ENCODE measurements around the gene NDUFC1. TPM values are rescaled to one million over a fixed set of nuclear protein-coding genes. Genes with fewer than 3 reads are reported as not detected.

Gene NDUFC1
- total RNA-seq, 1 donor from 2014 or later: 37.5 TPM

- TF ChIP-seq, protein P1, sequence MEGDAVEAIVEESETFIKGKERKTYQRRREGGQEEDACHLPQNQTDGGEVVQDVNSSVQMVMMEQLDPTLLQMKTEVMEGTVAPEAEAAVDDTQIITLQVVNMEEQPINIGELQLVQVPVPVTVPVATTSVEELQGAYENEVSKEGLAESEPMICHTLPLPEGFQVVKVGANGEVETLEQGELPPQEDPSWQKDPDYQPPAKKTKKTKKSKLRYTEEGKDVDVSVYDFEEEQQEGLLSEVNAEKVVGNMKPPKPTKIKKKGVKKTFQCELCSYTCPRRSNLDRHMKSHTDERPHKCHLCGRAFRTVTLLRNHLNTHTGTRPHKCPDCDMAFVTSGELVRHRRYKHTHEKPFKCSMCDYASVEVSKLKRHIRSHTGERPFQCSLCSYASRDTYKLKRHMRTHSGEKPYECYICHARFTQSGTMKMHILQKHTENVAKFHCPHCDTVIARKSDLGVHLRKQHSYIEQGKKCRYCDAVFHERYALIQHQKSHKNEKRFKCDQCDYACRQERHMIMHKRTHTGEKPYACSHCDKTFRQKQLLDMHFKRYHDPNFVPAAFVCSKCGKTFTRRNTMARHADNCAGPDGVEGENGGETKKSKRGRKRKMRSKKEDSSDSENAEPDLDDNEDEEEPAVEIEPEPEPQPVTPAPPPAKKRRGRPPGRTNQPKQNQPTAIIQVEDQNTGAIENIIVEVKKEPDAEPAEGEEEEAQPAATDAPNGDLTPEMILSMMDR (IDR thresholded peaks at IDR 0.05): no peak
- H3K4me1 Mint-ChIP-seq (ENCODE audit: low read depth): peaks cover 11% of the 10 kb centered on the region
- no peak for DNase-seq (ENCODE audit: low spot score)
- no peaks in the 10 kb centered on the region for H3K9me3 Mint-ChIP-seq (ENCODE audit: low read depth)
- H3K36me3 Mint-ChIP-seq (ENCODE audit: low read depth): no peaks in the 10 kb centered on the region
- H3K27me3 Mint-ChIP-seq (ENCODE audit: low read depth): peaks cover 2% of the 10 kb centered on the region
- H3K4me3 Mint-ChIP-seq (ENCODE audit: unreplicated experiment): no peak overlapping the region
- H3K27ac Mint-ChIP-seq (ENCODE audit: unreplicated experiment): no peak overlapping the region
Observed at GRCh38 chr4:139274790-139275189, 27.5 kb downstream of the NDUFC1 start.

GRCh38 chr4:139273835-139274234 lies 28.4 kb downstream of the NDUFC1 start:
- Mint-ChIP-seq H3K4me3 (ENCODE audit: unreplicated experiment) (no peak overlapping the region), H3K9me3 (ENCODE audit: low read depth) (no peaks in the 10 kb centered on the region), H3K4me1 (ENCODE audit: low read depth) (peaks cover 1% of the 10 kb centered on the region), H3K27me3 (ENCODE audit: low read depth) (peaks cover 2% of the 10 kb centered on the region), H3K27ac (ENCODE audit: unreplicated experiment) (no peak overlapping the region), H3K36me3 (ENCODE audit: low read depth) (no peaks in the 10 kb centered on the region)
- TF ChIP-seq, protein P1 (IDR thresholded peaks at IDR 0.05): no peak
- DNase-seq (ENCODE audit: low spot score): no peak

- TF ChIP-seq, protein P1 (IDR thresholded peaks at IDR 0.05): no peak
- Mint-ChIP-seq H3K4me1 (ENCODE audit: low read depth) (peaks cover 12% of the 10 kb centered on the region), H3K9me3 (ENCODE audit: low read depth) (no peaks in the 10 kb centered on the region), H3K36me3 (ENCODE audit: low read depth) (no peaks in the 10 kb centered on the region), H3K27ac (ENCODE audit: unreplicated experiment) (no peak overlapping the region), H3K27me3 (ENCODE audit: low read depth) (no peaks in the 10 kb centered on the region), H3K4me3 (ENCODE audit: unreplicated experiment) (peak overlapping the region; percentile 73)
- DNase-seq (ENCODE audit: low spot score): no peak
Observed at GRCh38 chr4:139267301-139267700, 35.0 kb downstream of the NDUFC1 start.

GRCh38 chr4:139266583-139267257 lies 35.6 kb downstream of the NDUFC1 start:
- no peaks in the 10 kb centered on the region for H3K9me3 Mint-ChIP-seq (ENCODE audit: low read depth)
- H3K27ac Mint-ChIP-seq (ENCODE audit: unreplicated experiment): peak overlapping the region; percentile 93
- TF ChIP-seq, protein P1 (IDR thresholded peaks at IDR 0.05): peak; percentile 26
- DNase-seq (ENCODE audit: low spot score): no peak
- no peaks in the 10 kb centered on the region for H3K27me3 Mint-ChIP-seq (ENCODE audit: low read depth)
- peak overlapping the region; percentile 73 for H3K4me3 Mint-ChIP-seq (ENCODE audit: unreplicated experiment)
- peaks cover 12% of the 10 kb centered on the region for H3K4me1 Mint-ChIP-seq (ENCODE audit: low read depth)
- H3K36me3 Mint-ChIP-seq (ENCODE audit: low read depth): no peaks in the 10 kb centered on the region

DNA sequence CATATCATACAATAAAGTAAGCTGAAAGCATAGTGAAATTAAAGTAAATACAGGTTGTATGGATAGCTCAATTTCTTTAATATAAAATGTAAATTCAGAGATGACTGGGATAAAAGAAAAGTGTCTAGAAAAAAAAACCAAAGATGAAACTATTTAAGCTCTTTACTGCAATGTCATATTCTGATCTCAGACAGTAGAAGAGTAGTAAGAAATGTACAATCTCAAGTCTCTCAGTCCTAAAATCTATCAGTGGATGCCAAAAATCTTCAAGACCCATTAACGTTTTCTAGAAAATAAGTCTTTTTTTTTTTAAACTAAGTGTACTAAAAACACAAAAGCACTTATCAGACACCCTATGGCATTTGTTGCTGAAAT lies 36.1 kb downstream of the NDUFC1 start:
- DNase-seq (ENCODE audit: low spot score): no peak
- H3K36me3 Mint-ChIP-seq (ENCODE audit: low read depth): no peaks in the 10 kb centered on the region
- peaks cover 12% of the 10 kb centered on the region for H3K4me1 Mint-ChIP-seq (ENCODE audit: low read depth)
- H3K4me3 Mint-ChIP-seq (ENCODE audit: unreplicated experiment): peak overlapping the region; percentile 73
- no peaks in the 10 kb centered on the region for H3K9me3 Mint-ChIP-seq (ENCODE audit: low read depth)
- peak overlapping the region; percentile 93 for H3K27ac Mint-ChIP-seq (ENCODE audit: unreplicated experiment)
- TF ChIP-seq, protein P1 (IDR thresholded peaks at IDR 0.05): no peak
- H3K27me3 Mint-ChIP-seq (ENCODE audit: low read depth): no peaks in the 10 kb centered on the region

Data from chondrocyte (in vitro differentiated cells).